Esophagus muscularis mucosa (tissue), 4 donors: Measurements from ENCODE around the gene EGR1. TPM values are rescaled to one million over a fixed set of nuclear protein-coding genes. Genes with fewer than 3 reads are reported as not detected.
"Not testable (repeated sequence)": the region's sequence is repeated elsewhere in the genome, so short reads cannot be mapped to it uniquely, and the experiment has no call there.

Experiments used
- DNase-seq: peaks from one replicate; pipeline ENCODE4 v3.0.0-alpha.2; 2017; ENCODE audit errors: extremely low spot score
- H3K27ac ChIP-seq, 4 donors: fragments of 200-600 bp; sonication (generic); replicated peaks in 1 of 4; 1 replicate in 3 of 4; 2 replicates in 1 of 4; pipeline ENCODE4 v1.5.1; 2016 to 2019; ENCODE audit warnings: mild to moderate bottlenecking in 1 of 4
- H3K27me3 ChIP-seq, 4 donors: fragments of 200-600 bp; sonication (generic); one replicate each; pipeline versions ENCODE4 v1.5.1 to v1.6.0; 2016 to 2019
- H3K36me3 ChIP-seq, 4 donors: fragments of 200-600 bp; sonication (generic); one replicate each; pipeline ENCODE4 v1.5.1; 2016 to 2019
- H3K4me1 ChIP-seq, 4 donors: fragments of 200-600 bp; sonication (generic); one replicate each; pipeline ENCODE4 v1.5.1; 2016 to 2019
- H3K4me3 ChIP-seq, 4 donors: fragments of 200-600 bp; sonication (generic); 1 replicate in 2 of 4; 2 replicates in 2 of 4; pipeline ENCODE4 v1.5.1; 2016 to 2019; ENCODE audit warnings: mild to moderate bottlenecking in 4 of 4, moderate library complexity in 1 of 4
- H3K9me3 ChIP-seq, 4 donors: fragments of 200-600 bp; sonication (generic); 1 replicate in 3 of 4; 2 replicates in 1 of 4; pipeline ENCODE4 v1.5.1; 2016 to 2019
- EP300 ChIP-seq: sonication (generic); formaldehyde crosslinking; IDR thresholded peaks from one replicate; pipeline ENCODE4 v1.6.1; 2017; ENCODE audit warnings: antibody characterized with exemption
- POLR2A ChIP-seq: fragments of 450-650 bp; IDR thresholded peaks from one replicate; pipeline ENCODE4 v1.6.1; 2017; ENCODE audit warnings: antibody characterized with exemption, moderate library complexity, mild to moderate bottlenecking, low read depth
- POLR2AphosphoS5 ChIP-seq, 2 donors: sonication (generic); formaldehyde crosslinking; IDR thresholded peaks; one replicate each; pipeline ENCODE4 v1.6.1; 2017; ENCODE audit warnings: antibody characterized with exemption in 2 of 2
- WGBS: methylation state at CpG from one replicate; pipeline ENCODE4 v1.1.5; 2018; 5-methylcytosine and 5-hydroxymethylcytosine counted together
- intact Hi-C: fragments of 100-400 bp; cut with DNase I; formaldehyde crosslinking; loops from one replicate; pipeline ENCODE4 v1.15.1; 2023
- total RNA-seq, 4 donors: library from RNA; depleted of rRNA; stranded (reverse); fragments of >200 nt; gene quantifications; one replicate each; pipeline versions ENCODE4 v1.1.0 to v1.2.1, GENCODE V29; 2016
- TF ChIP-seq, protein P1 (sequence below), 3 experiments: fragments of 200-600 bp in 2 of 3; fragments of 450-650 bp in 1 of 3; sonication (generic) in 2 of 3; IDR thresholded peaks; one replicate each; pipeline ENCODE4 v1.5.1; 2017 to 2019; ENCODE audit warnings: antibody characterized with exemption in 3 of 3, mild to moderate bottlenecking in 2 of 3, moderate library complexity in 1 of 3

The EGR1 gene
- total RNA-seq, 4 donors from 2014 or later, result 9.6 to 138 (median 13.5) TPM

DNA sequence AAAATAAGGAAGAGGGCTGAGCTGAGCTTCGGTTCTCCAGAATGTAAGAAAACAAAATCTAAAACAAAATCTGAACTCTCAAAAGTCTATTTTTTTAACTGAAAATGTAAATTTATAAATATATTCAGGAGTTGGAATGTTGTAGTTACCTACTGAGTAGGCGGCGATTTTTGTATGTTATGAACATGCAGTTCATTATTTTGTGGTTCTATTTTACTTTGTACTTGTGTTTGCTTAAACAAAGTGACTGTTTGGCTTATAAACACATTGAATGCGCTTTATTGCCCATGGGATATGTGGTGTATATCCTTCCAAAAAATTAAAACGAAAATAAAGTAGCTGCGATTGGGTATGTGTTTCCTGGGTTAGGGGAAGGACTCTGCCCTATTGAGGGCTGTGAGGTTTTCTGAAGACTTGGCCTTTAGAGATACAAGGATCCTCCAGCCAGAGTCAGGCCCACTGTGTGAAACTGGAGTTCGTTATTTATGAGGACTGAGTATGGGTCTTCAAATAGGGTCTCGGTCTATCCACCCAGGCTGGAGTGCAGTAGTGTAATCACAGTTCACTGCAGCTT, 3.8 kb downstream of the EGR1 start:
- H3K27ac ChIP-seq, result peak overlapping the region in 1 of 4 donors; percentile 40
- no peaks in the 10 kb centered on the region for H3K27me3 ChIP-seq
- intact Hi-C loops, result no loop called here
- peaks cover 0 to 18% (median 9%) of the 10 kb centered on the region in 4 donors for H3K36me3 ChIP-seq
- 91% methylated on average over 8 of the region's 8 CpGs for WGBS
- no peaks in the 10 kb centered on the region for H3K9me3 ChIP-seq
- peak overlapping the region in 1 of 4 donors; percentile 5 for H3K4me3 ChIP-seq
- no peak for DNase-seq
- H3K4me1 ChIP-seq, result peaks cover 13 to 31% (median 28%) of the 10 kb centered on the region in 4 donors
- TF ChIP-seq EP300, result no peak
- TF ChIP-seq, protein P1, sequence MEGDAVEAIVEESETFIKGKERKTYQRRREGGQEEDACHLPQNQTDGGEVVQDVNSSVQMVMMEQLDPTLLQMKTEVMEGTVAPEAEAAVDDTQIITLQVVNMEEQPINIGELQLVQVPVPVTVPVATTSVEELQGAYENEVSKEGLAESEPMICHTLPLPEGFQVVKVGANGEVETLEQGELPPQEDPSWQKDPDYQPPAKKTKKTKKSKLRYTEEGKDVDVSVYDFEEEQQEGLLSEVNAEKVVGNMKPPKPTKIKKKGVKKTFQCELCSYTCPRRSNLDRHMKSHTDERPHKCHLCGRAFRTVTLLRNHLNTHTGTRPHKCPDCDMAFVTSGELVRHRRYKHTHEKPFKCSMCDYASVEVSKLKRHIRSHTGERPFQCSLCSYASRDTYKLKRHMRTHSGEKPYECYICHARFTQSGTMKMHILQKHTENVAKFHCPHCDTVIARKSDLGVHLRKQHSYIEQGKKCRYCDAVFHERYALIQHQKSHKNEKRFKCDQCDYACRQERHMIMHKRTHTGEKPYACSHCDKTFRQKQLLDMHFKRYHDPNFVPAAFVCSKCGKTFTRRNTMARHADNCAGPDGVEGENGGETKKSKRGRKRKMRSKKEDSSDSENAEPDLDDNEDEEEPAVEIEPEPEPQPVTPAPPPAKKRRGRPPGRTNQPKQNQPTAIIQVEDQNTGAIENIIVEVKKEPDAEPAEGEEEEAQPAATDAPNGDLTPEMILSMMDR (IDR thresholded peaks at IDR 0.05), result no peak
- TF ChIP-seq POLR2A, result no peak
- peak in 1 of 2 donors; percentile 64 for TF ChIP-seq POLR2AphosphoS5 (IDR thresholded peaks at IDR 0.05)

DNA sequence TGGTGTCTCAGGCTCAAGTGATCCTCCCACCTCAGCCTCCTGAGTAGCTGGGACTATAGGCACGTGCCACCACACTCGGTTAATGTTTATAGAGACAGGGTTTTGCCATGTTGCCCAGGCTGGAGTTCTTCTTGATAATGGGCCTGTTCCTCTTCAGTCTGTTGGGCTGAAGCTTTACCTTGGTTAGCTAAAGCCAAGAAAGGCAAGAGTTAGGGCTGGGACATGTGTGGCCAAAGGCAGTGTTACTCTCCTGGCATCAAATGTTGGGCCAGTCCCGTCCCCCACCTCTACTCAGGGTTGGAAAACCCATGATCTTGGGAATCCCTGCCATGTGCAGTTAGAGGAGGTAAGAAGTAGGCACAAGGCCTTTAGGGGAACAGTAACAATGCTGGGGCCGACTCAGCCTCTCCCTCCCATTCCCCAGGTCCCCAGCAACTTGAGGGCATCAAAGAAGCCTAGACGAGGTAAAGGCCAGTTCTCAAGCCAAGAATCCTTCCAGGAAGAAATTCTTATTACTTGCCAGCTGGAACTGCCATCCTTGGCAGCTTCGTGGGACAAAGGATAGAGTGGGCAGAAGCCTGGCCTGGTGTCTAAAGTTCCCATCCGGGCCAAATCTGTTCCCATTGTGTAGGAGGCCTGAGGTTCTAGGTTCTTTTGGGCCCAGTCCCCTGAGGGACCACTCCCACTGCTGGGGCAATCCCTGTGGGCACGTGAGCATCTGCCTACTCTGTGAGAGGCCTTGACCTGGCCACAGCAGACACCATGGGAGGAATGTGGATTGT, 4.5 kb downstream of the EGR1 start:
- Histone ChIP-seq H3K4me3 (peak overlapping the region in 1 of 4 donors; percentile 5), H3K36me3 (peaks cover 0 to 18% (median 9%) of the 10 kb centered on the region in 4 donors), H3K27ac (peak overlapping the region in 2 of 4 donors; percentile 2 to 40), H3K27me3 (no peaks in the 10 kb centered on the region), H3K9me3 (no peaks in the 10 kb centered on the region), H3K4me1 (peaks cover 13 to 31% (median 28%) of the 10 kb centered on the region in 4 donors)
- 70% methylated on average over 5 of the region's 8 CpGs for WGBS
- no peak for TF ChIP-seq EP300
- peak in 1 of 2 donors; percentile 79 for TF ChIP-seq POLR2AphosphoS5 (IDR thresholded peaks at IDR 0.05)
- intact Hi-C loops, result no loop called here
- DNase-seq, result no peak

DNA sequence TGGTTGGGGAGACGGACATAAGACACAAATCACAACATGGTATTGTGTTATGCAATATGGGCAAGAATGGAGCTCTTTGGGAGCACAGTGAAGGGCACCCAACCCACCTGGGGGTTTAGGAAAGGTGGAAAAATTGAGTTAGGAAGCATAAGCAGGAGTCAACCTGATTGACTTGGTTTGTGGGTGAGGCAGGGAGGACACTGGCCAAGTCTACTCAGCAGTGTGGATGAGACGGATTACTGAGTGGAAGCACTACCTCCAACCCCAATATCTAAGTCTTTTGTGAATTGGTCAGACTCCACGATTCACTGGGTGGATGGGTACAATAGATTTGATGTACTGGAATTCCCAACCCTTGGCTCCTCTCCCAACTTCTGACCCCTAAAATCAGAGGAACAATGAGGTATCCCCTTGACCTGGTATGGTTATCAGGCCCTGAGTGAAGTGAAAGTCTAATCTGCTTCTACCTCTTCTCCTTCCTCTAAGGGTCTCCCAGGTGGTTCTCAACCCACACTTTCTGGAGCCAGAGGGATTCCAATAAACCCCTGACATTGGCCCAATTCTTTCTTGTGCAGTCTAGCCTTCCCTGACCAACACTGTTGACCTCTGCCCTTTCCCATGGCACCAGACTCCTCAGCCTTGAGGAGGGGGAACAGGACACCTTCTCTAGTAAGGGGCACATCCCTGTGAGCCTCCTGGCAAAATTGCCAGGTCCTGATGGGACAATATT, 5.2 kb downstream of the EGR1 start:
- H3K27ac ChIP-seq, result peak overlapping the region in 1 of 4 donors; percentile 2
- H3K27me3 ChIP-seq, result no peaks in the 10 kb centered on the region
- no peak for DNase-seq
- intact Hi-C loops, result no loop called here
- H3K9me3 ChIP-seq, result no peaks in the 10 kb centered on the region
- no peak for TF ChIP-seq EP300
- no peak for TF ChIP-seq POLR2A
- peak in 1 of 2 donors; percentile 43 for TF ChIP-seq POLR2AphosphoS5 (IDR thresholded peaks at IDR 0.05)
- TF ChIP-seq, protein P1 (IDR thresholded peaks at IDR 0.05), result no peak
- 83% methylated on average over 3 of the region's 3 CpGs for WGBS
- no peak overlapping the region for H3K4me3 ChIP-seq
- H3K4me1 ChIP-seq, result peaks cover 13 to 30% (median 28%) of the 10 kb centered on the region in 4 donors
- peaks cover 0 to 18% (median 9%) of the 10 kb centered on the region in 4 donors for H3K36me3 ChIP-seq

DNA sequence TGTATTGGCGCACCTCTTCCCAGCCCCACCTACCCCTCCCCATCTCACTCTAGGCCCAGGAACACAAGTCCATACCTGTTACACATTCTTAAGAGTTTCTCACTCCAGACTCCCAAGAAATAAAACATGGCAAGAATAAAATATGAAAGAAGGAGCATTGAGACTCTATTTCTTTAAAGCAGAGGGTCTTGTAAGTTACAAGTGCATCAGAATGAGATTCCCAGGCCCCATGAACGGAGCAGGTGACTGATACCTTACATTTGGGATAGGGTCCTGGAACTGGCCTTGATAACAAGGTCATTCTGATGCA, 5.7 kb downstream of the EGR1 start:
- Histone ChIP-seq H3K4me1 (peaks cover 9 to 24% (median 23%) of the 10 kb centered on the region in 4 donors), H3K27me3 (no peaks in the 10 kb centered on the region), H3K9me3 (no peaks in the 10 kb centered on the region), H3K36me3 (peaks cover 0 to 18% (median 9%) of the 10 kb centered on the region in 4 donors), H3K27ac (no peak overlapping the region), H3K4me3 (no peak overlapping the region)
- 90% methylated on average over 2 of the region's 2 CpGs for WGBS
- DNase-seq, result no peak
- intact Hi-C loops, result no loop called here
- TF ChIP-seq POLR2AphosphoS5 (IDR thresholded peaks at IDR 0.05), result no peak
- TF ChIP-seq, protein P1 (IDR thresholded peaks at IDR 0.05), result no peak
- TF ChIP-seq POLR2A, result no peak
- no peak for TF ChIP-seq EP300

DNA sequence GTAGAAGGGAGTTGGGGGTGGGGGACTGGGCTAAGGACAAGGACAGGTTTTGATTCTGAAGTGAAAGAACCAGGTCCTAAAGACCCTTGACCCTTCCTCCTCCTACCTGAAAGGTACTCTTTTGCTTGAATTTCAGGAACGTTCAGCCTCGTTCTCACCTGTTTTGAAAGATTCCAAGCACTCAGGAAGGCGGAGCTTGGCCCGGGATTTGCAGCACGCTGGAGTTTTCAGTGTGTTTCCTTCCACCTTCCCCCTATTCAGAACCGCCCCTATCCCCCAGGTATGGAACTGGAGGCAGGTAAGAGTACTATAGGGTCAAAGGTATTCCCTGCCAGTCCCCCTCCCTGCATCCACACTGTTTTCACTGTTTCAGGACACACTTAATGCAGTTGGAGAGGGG, 7.1 kb downstream of the EGR1 start:
- no peak for DNase-seq
- no peaks in the 10 kb centered on the region for H3K27me3 ChIP-seq
- H3K9me3 ChIP-seq, result no peaks in the 10 kb centered on the region
- WGBS, result 66% methylated on average over 6 of the region's 6 CpGs
- TF ChIP-seq EP300 (no peak), POLR2AphosphoS5 (IDR thresholded peaks at IDR 0.05) (peak in 1 of 2 donors; percentile 31)
- TF ChIP-seq, protein P1 (IDR thresholded peaks at IDR 0.05), result no peak
- intact Hi-C loops, result no loop called here
- no peak overlapping the region for H3K27ac ChIP-seq
- no peak overlapping the region for H3K4me3 ChIP-seq
- peaks cover 0 to 11% (median 10%) of the 10 kb centered on the region in 4 donors for H3K4me1 ChIP-seq
- H3K36me3 ChIP-seq, result peaks cover 0 to 11% (median 5%) of the 10 kb centered on the region in 4 donors

DNA sequence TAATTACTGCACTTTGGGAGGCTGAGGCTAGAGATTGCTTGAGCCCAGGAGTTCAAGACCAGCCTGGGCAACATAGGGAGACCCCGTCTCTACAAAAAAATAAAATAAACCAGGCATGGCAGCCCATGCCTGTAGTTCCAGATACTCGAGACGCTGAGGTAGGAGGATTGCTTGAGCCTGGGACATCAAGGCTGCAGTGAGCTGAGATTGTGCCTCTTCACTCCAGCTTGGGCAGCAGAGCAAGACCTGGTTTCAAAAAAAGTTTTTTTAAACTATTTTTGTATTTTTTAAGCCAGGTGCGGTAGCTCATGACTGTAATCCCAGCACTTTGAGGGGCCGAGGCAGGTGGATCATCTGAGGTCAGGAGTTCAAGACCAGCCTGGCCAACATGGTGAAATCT, 7.9 kb downstream of the EGR1 start:
- WGBS, result 93% methylated on average over 5 of the region's 5 CpGs
- intact Hi-C loops, H3K27ac ChIP-seq, H3K27me3 ChIP-seq, H3K4me3 ChIP-seq, H3K9me3 ChIP-seq, H3K36me3 ChIP-seq, H3K4me1 ChIP-seq, DNase-seq: not testable (repeated sequence)
